Naive thymus-derived CD4-positive, alpha-beta T cell (primary cell): Measurements from ENCODE around the gene MGRN1. TPM values are rescaled to one million over a fixed set of nuclear protein-coding genes. Genes with fewer than 3 reads are reported as not detected.

ENCODE experiments used
- ATAC-seq: fragments of 150-1000 bp; cut with Tn5 transposase; 2 replicates; pipeline ENCODE4 v1.10.0; 2021; ENCODE audit warnings: mild to moderate bottlenecking, moderate library complexity
- CTCF ChIA-PET: fragments of 350-600 bp; sonication (Branson Sonifier 250); formaldehyde crosslinking; loops from one replicate; lab custom pipeline; 2021; ENCODE audit warnings: antibody characterized with exemption; lab: Charles Lee
- POLR2A ChIA-PET: fragments of 350-600 bp; sonication (Branson Sonifier 250); formaldehyde crosslinking; loops from one replicate; lab custom pipeline; 2021; ENCODE audit warnings: antibody characterized with exemption, inconsistent platforms; lab: Charles Lee
- DNase-seq, 9 donors: peaks; one replicate each; pipeline versions ENCODE4 v3.0.0 to v3.0.0-alpha.2; 2020 to 2022; ENCODE audit warnings: mixed read lengths in 1 of 9
- H3K27ac ChIP-seq: one replicate; pipeline ENCODE4 v1.7.0; 2013; ENCODE audit warnings: mild to moderate bottlenecking, low read depth, low read length, moderate library complexity
- H3K27me3 ChIP-seq, 2 donors: one replicate each; pipeline ENCODE4 v1.7.0; 2013; ENCODE audit warnings: low read length in 2 of 2, mild to moderate bottlenecking in 2 of 2, moderate library complexity in 2 of 2; ENCODE audit not compliant: control insufficient read depth in 2 of 2, insufficient read depth in 2 of 2
- H3K36me3 ChIP-seq, 3 experiments: 1 replicate in 2 of 3; 2 replicates in 1 of 3; pipeline ENCODE4 v1.7.0; 2013; ENCODE audit warnings: low read length in 3 of 3, mild to moderate bottlenecking in 3 of 3, moderate library complexity in 1 of 3; ENCODE audit not compliant: insufficient read depth in 3 of 3, control insufficient read depth in 2 of 3
- H3K4me1 ChIP-seq, 2 donors: one replicate each; pipeline ENCODE4 v1.7.0; 2013; ENCODE audit warnings: low read length in 2 of 2, mild to moderate bottlenecking in 2 of 2, moderate library complexity in 1 of 2; ENCODE audit not compliant: control insufficient read depth in 2 of 2, insufficient read depth in 2 of 2
- H3K4me3 ChIP-seq: 2 replicates; pipeline ENCODE4 v1.7.0; 2013; ENCODE audit warnings: mild to moderate bottlenecking, low read length
- H3K9me3 ChIP-seq, 3 experiments: 1 replicate in 2 of 3; 2 replicates in 1 of 3; pipeline ENCODE4 v1.7.0; 2013; ENCODE audit warnings: low read length in 3 of 3; ENCODE audit not compliant: control insufficient read depth in 2 of 3
- H3K27ac Mint-ChIP-seq, 9 donors: one replicate each; pipeline ENCODE4 v1.8.0; 2020 to 2022; ENCODE audit warnings: mixed read lengths in 9 of 9, mild to moderate bottlenecking in 8 of 9, moderate library complexity in 5 of 9, inconsistent platforms in 2 of 9
- H3K27me3 Mint-ChIP-seq, 5 donors: one replicate each; pipeline ENCODE4 v1.8.0; 2021 to 2022; ENCODE audit warnings: mixed read lengths in 5 of 5, mild to moderate bottlenecking in 1 of 5
- H3K36me3 Mint-ChIP-seq, 5 donors: one replicate each; pipeline ENCODE4 v1.8.0; 2020 to 2022; ENCODE audit warnings: mixed read lengths in 5 of 5, mild to moderate bottlenecking in 3 of 5, inconsistent platforms in 1 of 5
- H3K4me1 Mint-ChIP-seq, 7 donors: one replicate each; pipeline ENCODE4 v1.8.0; 2020 to 2022; ENCODE audit warnings: mixed read lengths in 7 of 7, mild to moderate bottlenecking in 3 of 7, inconsistent platforms in 1 of 7
- H3K4me3 Mint-ChIP-seq, 10 donors: one replicate each; pipeline ENCODE4 v1.8.0; 2020 to 2022; ENCODE audit warnings: mild to moderate bottlenecking in 10 of 10, mixed read lengths in 10 of 10, moderate library complexity in 6 of 10, inconsistent platforms in 2 of 10
- H3K9me3 Mint-ChIP-seq, 11 donors: one replicate each; pipeline ENCODE4 v1.8.0; 2020 to 2022; ENCODE audit warnings: mixed read lengths in 11 of 11, mild to moderate bottlenecking in 4 of 11, inconsistent platforms in 1 of 11, moderate library complexity in 1 of 11
- intact Hi-C, 2 donors: fragments of 100-400 bp; cut with micrococcal nuclease; formaldehyde crosslinking; loops; one replicate each; pipeline ENCODE4 v1.15.1; 2023
- polyA plus RNA-seq, 2 donors: library from polyadenylated mRNA; unstranded; fragments of 300-500 nt; fragmentation: Illumina TruSeq; gene quantifications; one replicate each; pipeline ENCODE4 v1.2.3, GENCODE V29; 2021
- total RNA-seq, 6 experiments: library from RNA in 5 of 6; stranded (reverse) in 5 of 6; gene quantifications; 1 replicate in 5 of 6; 2 replicates in 1 of 6; pipeline ENCODE4 v1.2.3 and lab custom pipeline; 2021 to 2026

MGRN1 gene
- total and polyA plus RNA-seq, 7 experiments from 2014 or later = 4.9 to 103 (median 71.1) TPM

- Mint-ChIP-seq H3K9me3 (no peaks in the 10 kb centered on the region), H3K27me3 (no peaks in the 10 kb centered on the region), H3K4me3 (peak overlapping the region in 1 of 10 donors; percentile 47), H3K27ac (no peak overlapping the region), H3K36me3 (peaks cover 0 to 23% (median 8%) of the 10 kb centered on the region in 5 donors), H3K4me1 (peaks cover 27 to 41% (median 30%) of the 10 kb centered on the region in 7 donors)
- ChIA-PET POLR2A (no interaction called here), CTCF (interaction anchor here (0.7 to 1.2 kb wide), 2 partner anchors 18 to 36 kb away, joined by 3 to 7 read pairs; no protein-coding TSS in a partner anchor)
- Histone ChIP-seq H3K9me3 (no peaks in the 10 kb centered on the region), H3K36me3 (peaks cover 0 to 55% (median 0%) of the 10 kb centered on the region in 3 experiments), H3K4me1 (peaks cover 0 to 33% of the 10 kb centered on the region in 2 donors), H3K4me3 (no peak overlapping the region), H3K27me3 (no peaks in the 10 kb centered on the region), H3K27ac (no peak overlapping the region)
- ATAC-seq (no peak), DNase-seq (no peak)
- intact Hi-C loops = loop anchor here in 1 of 2 donors (2.0 kb wide), 2 partner anchors 27 to 41 kb away; partner anchors contain the start of genes MGRN1 and NUDT16L1
These were observed 27.2 kb downstream of the MGRN1 start for GRCh38 chr16:4651827-4652226.

- Mint-ChIP-seq H3K4me1 (peaks cover 19 to 33% (median 23%) of the 10 kb centered on the region in 7 donors), H3K9me3 (no peaks in the 10 kb centered on the region), H3K27ac (peak overlapping the region in 2 of 9 donors; percentile 36 to 71), H3K36me3 (peaks cover 0 to 24% (median 8%) of the 10 kb centered on the region in 5 donors), H3K27me3 (no peaks in the 10 kb centered on the region), H3K4me3 (no peak overlapping the region)
- H3K9me3 ChIP-seq = no peaks in the 10 kb centered on the region
- peaks cover 0 to 25% of the 10 kb centered on the region in 2 donors for H3K4me1 ChIP-seq
- H3K27me3 ChIP-seq = no peaks in the 10 kb centered on the region
- intact Hi-C loops = no loop called here
- DNase-seq = no peak
- CTCF ChIA-PET = no interaction called here
- H3K36me3 ChIP-seq = peaks cover 0 to 61% (median 0%) of the 10 kb centered on the region in 3 experiments
- no peak overlapping the region for H3K4me3 ChIP-seq
- ATAC-seq = no peak
- POLR2A ChIA-PET = no interaction called here
- no peak overlapping the region for H3K27ac ChIP-seq
These were observed 27.9 kb downstream of the MGRN1 start for GRCh38 chr16:4652561-4652960.

GRCh38 chr16:4654011-4654963 lies 29.7 kb downstream of the MGRN1 start:
- Mint-ChIP-seq H3K9me3 (no peaks in the 10 kb centered on the region), H3K4me3 (no peak overlapping the region), H3K4me1 (peaks cover 17 to 34% (median 24%) of the 10 kb centered on the region in 7 donors), H3K36me3 (peaks cover 0 to 22% (median 8%) of the 10 kb centered on the region in 5 donors), H3K27me3 (no peaks in the 10 kb centered on the region), H3K27ac (peak overlapping the region in 2 of 9 donors; percentile 30 to 51)
- Histone ChIP-seq H3K4me1 (peaks cover 0 to 17% of the 10 kb centered on the region in 2 donors), H3K4me3 (no peak overlapping the region), H3K9me3 (no peaks in the 10 kb centered on the region), H3K27ac (no peak overlapping the region), H3K27me3 (no peaks in the 10 kb centered on the region), H3K36me3 (peaks cover 0 to 67% (median 0%) of the 10 kb centered on the region in 3 experiments)
- ATAC-seq = no peak
- DNase-seq = no peak
- POLR2A ChIA-PET = interaction anchor here (0.7 kb wide), 1 partner anchor 379 kb away, joined by 13 read pairs; no protein-coding TSS in a partner anchor
- intact Hi-C loops = no loop called here
- CTCF ChIA-PET = interaction anchor here (1.1 kb wide), 1 partner anchor 30 kb away, joined by 4 read pairs; the partner anchor contains the start of gene MGRN1

- ATAC-seq = no peak
- Mint-ChIP-seq H3K4me3 (no peak overlapping the region), H3K4me1 (peaks cover 20 to 34% (median 22%) of the 10 kb centered on the region in 7 donors), H3K27ac (peak overlapping the region in 1 of 9 donors; percentile 51), H3K9me3 (no peaks in the 10 kb centered on the region), H3K27me3 (no peaks in the 10 kb centered on the region), H3K36me3 (peaks cover 0 to 20% (median 4%) of the 10 kb centered on the region in 5 donors)
- DNase-seq = no peak
- ChIA-PET POLR2A (interaction anchor here (0.7 to 1.3 kb wide), 4 partner anchors 17 to 378 kb away, joined by 3 to 13 read pairs (median 4); partner anchors contain the start of genes ANKS3 and DNAAF8), CTCF (no interaction called here)
- intact Hi-C loops = no loop called here
- H3K4me1 ChIP-seq = peaks cover 3 to 17% of the 10 kb centered on the region in 2 donors
- H3K4me3 ChIP-seq = no peak overlapping the region
- H3K27ac ChIP-seq = no peak overlapping the region
- no peaks in the 10 kb centered on the region for H3K27me3 ChIP-seq
- H3K36me3 ChIP-seq = peaks cover 0 to 67% (median 0%) of the 10 kb centered on the region in 3 experiments
- H3K9me3 ChIP-seq = no peaks in the 10 kb centered on the region
These were observed 30.5 kb downstream of the MGRN1 start for GRCh38 chr16:4654964-4655590.

- Histone ChIP-seq H3K4me3 (no peak overlapping the region), H3K9me3 (no peaks in the 10 kb centered on the region), H3K27me3 (no peaks in the 10 kb centered on the region), H3K27ac (no peak overlapping the region), H3K36me3 (peaks cover 0 to 66% (median 0%) of the 10 kb centered on the region in 3 experiments), H3K4me1 (peaks cover 11 to 18% of the 10 kb centered on the region in 2 donors)
- Mint-ChIP-seq H3K27ac (peak overlapping the region in 2 of 9 donors; percentile 43 to 59), H3K4me3 (no peak overlapping the region), H3K4me1 (peaks cover 20 to 34% (median 22%) of the 10 kb centered on the region in 7 donors), H3K9me3 (no peaks in the 10 kb centered on the region), H3K36me3 (peaks cover 0 to 20% (median 0%) of the 10 kb centered on the region in 5 donors), H3K27me3 (no peaks in the 10 kb centered on the region)
- ChIA-PET POLR2A (interaction anchor here (0.7 to 1.3 kb wide), 3 partner anchors 16 to 189 kb away, joined by 3 to 4 read pairs (median 3); partner anchors contain the start of gene DNAAF8), CTCF (no interaction called here)
- DNase-seq (no peak), ATAC-seq (no peak)
- intact Hi-C loops = no loop called here
These were observed 31.2 kb downstream of the MGRN1 start for GRCh38 chr16:4655801-4656200.

GRCh38 chr16:4656221-4656620 lies 31.6 kb downstream of the MGRN1 start:
- H3K4me3 Mint-ChIP-seq = no peak overlapping the region
- H3K36me3 ChIP-seq = peaks cover 0 to 61% (median 0%) of the 10 kb centered on the region in 3 experiments

More at GRCh38 chr16:4656221-4656620, 31.6 kb downstream of the MGRN1 start:
- CTCF ChIA-PET = no interaction called here
- POLR2A ChIA-PET = interaction anchor here (0.8 to 1.3 kb wide), 2 partner anchors 15 to 78 kb away, joined by 3 to 4 read pairs; partner anchors contain the start of gene DNAAF8
- H3K27ac ChIP-seq = no peak overlapping the region
- H3K27ac Mint-ChIP-seq = peak overlapping the region in 3 of 9 donors; percentile 13 to 59 (median 43)
- H3K27me3 Mint-ChIP-seq = no peaks in the 10 kb centered on the region
- no peaks in the 10 kb centered on the region for H3K27me3 ChIP-seq
- H3K9me3 ChIP-seq = no peaks in the 10 kb centered on the region
- H3K9me3 Mint-ChIP-seq = no peaks in the 10 kb centered on the region
- ATAC-seq (no peak), DNase-seq (no peak)
- H3K4me1 ChIP-seq = peaks cover 14 to 22% of the 10 kb centered on the region in 2 donors
- intact Hi-C loops = no loop called here
- H3K4me3 ChIP-seq = no peak overlapping the region
- peaks cover 18 to 34% (median 26%) of the 10 kb centered on the region in 7 donors for H3K4me1 Mint-ChIP-seq
- peaks cover 0 to 20% (median 0%) of the 10 kb centered on the region in 5 donors for H3K36me3 Mint-ChIP-seq
